ENCODE results near the gene PSMA5.
"Not testable (repeated sequence)": the region's sequence is repeated elsewhere in the genome, so short reads cannot be mapped to it uniquely, and the experiment has no call there.

The PSMA5 gene

GRCh38 chr1:109457819-109458218 is 31.6 kb upstream of the PSMA5 start:
- no peaks in the 10 kb centered on the region for H3K9me3 ChIP-seq (ENCODE audit: control insufficient read depth, low read length)
- no peak overlapping the region for H3K4me3 ChIP-seq (ENCODE audit: low read length)
- no peaks in the 10 kb centered on the region for H3K4me1 ChIP-seq (ENCODE audit: control insufficient read depth, insufficient read depth, low read length)
- H3K9ac ChIP-seq (ENCODE audit: low read length), result no peak overlapping the region
- peaks cover 1% of the 10 kb centered on the region for H3K27me3 ChIP-seq (ENCODE audit: control insufficient read depth, insufficient read depth, low read length)
- no peaks in the 10 kb centered on the region for H3K36me3 ChIP-seq (ENCODE audit: control insufficient read depth, insufficient read depth, low read length)

GRCh38 chr1:109454497-109455133 is 28.4 kb upstream of the PSMA5 start:
- no peak overlapping the region for H3K4me3 ChIP-seq (ENCODE audit: low read length)
- H3K9ac ChIP-seq (ENCODE audit: low read length), result no peak overlapping the region
- H3K9me3 ChIP-seq (ENCODE audit: control insufficient read depth, low read length), result no peaks in the 10 kb centered on the region

GRCh38 chr1:109447524-109447923 is 21.3 kb upstream of the PSMA5 start:
- H3K36me3 ChIP-seq (ENCODE audit: control insufficient read depth, insufficient read depth, low read length), result no peaks in the 10 kb centered on the region
- peaks cover 11% of the 10 kb centered on the region for H3K27me3 ChIP-seq (ENCODE audit: control insufficient read depth, insufficient read depth, low read length)
- H3K4me1 ChIP-seq (ENCODE audit: control insufficient read depth, insufficient read depth, low read length), result no peaks in the 10 kb centered on the region
- H3K9me3 ChIP-seq (ENCODE audit: control insufficient read depth, low read length), result no peaks in the 10 kb centered on the region
- no peak overlapping the region for H3K4me3 ChIP-seq (ENCODE audit: low read length)
- no peak overlapping the region for H3K9ac ChIP-seq (ENCODE audit: low read length)

More at GRCh38 chr1:109454497-109455133, 28.4 kb upstream of the PSMA5 start:
- no peaks in the 10 kb centered on the region for H3K4me1 ChIP-seq (ENCODE audit: control insufficient read depth, insufficient read depth, low read length)
- no peaks in the 10 kb centered on the region for H3K36me3 ChIP-seq (ENCODE audit: control insufficient read depth, insufficient read depth, low read length)
- peaks cover 4% of the 10 kb centered on the region for H3K27me3 ChIP-seq (ENCODE audit: control insufficient read depth, insufficient read depth, low read length)

- H3K27me3 ChIP-seq (ENCODE audit: control insufficient read depth, insufficient read depth, low read length); H3K36me3 ChIP-seq (ENCODE audit: control insufficient read depth, insufficient read depth, low read length); H3K4me1 ChIP-seq (ENCODE audit: control insufficient read depth, insufficient read depth, low read length); H3K4me3 ChIP-seq (ENCODE audit: low read length); H3K9ac ChIP-seq (ENCODE audit: low read length); H3K9me3 ChIP-seq (ENCODE audit: control insufficient read depth, low read length): not testable (repeated sequence)
These were observed 19.9 kb upstream of the PSMA5 start for GRCh38 chr1:109445949-109446695.

- Histone ChIP-seq H3K4me1 (ENCODE audit: control insufficient read depth, insufficient read depth, low read length) (no peaks in the 10 kb centered on the region), H3K27me3 (ENCODE audit: control insufficient read depth, insufficient read depth, low read length) (peaks cover 7% of the 10 kb centered on the region), H3K9ac (ENCODE audit: low read length) (no peak overlapping the region), H3K36me3 (ENCODE audit: control insufficient read depth, insufficient read depth, low read length) (no peaks in the 10 kb centered on the region), H3K4me3 (ENCODE audit: low read length) (no peak overlapping the region), H3K9me3 (ENCODE audit: control insufficient read depth, low read length) (no peaks in the 10 kb centered on the region)
These were observed 18.1 kb upstream of the PSMA5 start for GRCh38 chr1:109444346-109444745.

- Histone ChIP-seq H3K9me3 (ENCODE audit: control insufficient read depth, low read length) (no peaks in the 10 kb centered on the region), H3K9ac (ENCODE audit: low read length) (no peak overlapping the region), H3K27me3 (ENCODE audit: control insufficient read depth, insufficient read depth, low read length) (peaks cover 7% of the 10 kb centered on the region)
These were observed 17.2 kb upstream of the PSMA5 start for GRCh38 chr1:109443476-109443875.

GRCh38 chr1:109441069-109441468 is 14.8 kb upstream of the PSMA5 start:
- Histone ChIP-seq H3K9ac (ENCODE audit: low read length) (no peak overlapping the region), H3K27me3 (ENCODE audit: control insufficient read depth, insufficient read depth, low read length) (peaks cover 7% of the 10 kb centered on the region), H3K4me1 (ENCODE audit: control insufficient read depth, insufficient read depth, low read length) (no peaks in the 10 kb centered on the region), H3K36me3 (ENCODE audit: control insufficient read depth, insufficient read depth, low read length) (no peaks in the 10 kb centered on the region), H3K9me3 (ENCODE audit: control insufficient read depth, low read length) (no peaks in the 10 kb centered on the region), H3K4me3 (ENCODE audit: low read length) (no peak overlapping the region)

More at GRCh38 chr1:109443476-109443875, 17.2 kb upstream of the PSMA5 start:
- Histone ChIP-seq H3K4me3 (ENCODE audit: low read length) (no peak overlapping the region), H3K36me3 (ENCODE audit: control insufficient read depth, insufficient read depth, low read length) (no peaks in the 10 kb centered on the region), H3K4me1 (ENCODE audit: control insufficient read depth, insufficient read depth, low read length) (no peaks in the 10 kb centered on the region)

- Histone ChIP-seq H3K4me3 (ENCODE audit: low read length) (no peak overlapping the region), H3K36me3 (ENCODE audit: control insufficient read depth, insufficient read depth, low read length) (no peaks in the 10 kb centered on the region), H3K9me3 (ENCODE audit: control insufficient read depth, low read length) (no peaks in the 10 kb centered on the region), H3K9ac (ENCODE audit: low read length) (no peak overlapping the region), H3K4me1 (ENCODE audit: control insufficient read depth, insufficient read depth, low read length) (no peaks in the 10 kb centered on the region), H3K27me3 (ENCODE audit: control insufficient read depth, insufficient read depth, low read length) (peaks cover 7% of the 10 kb centered on the region)
These were observed 12.6 kb upstream of the PSMA5 start for GRCh38 chr1:109438798-109439297.

- no peaks in the 10 kb centered on the region for H3K27me3 ChIP-seq (ENCODE audit: control insufficient read depth, insufficient read depth, low read length)
- H3K9ac ChIP-seq (ENCODE audit: low read length), result no peak overlapping the region
- no peaks in the 10 kb centered on the region for H3K9me3 ChIP-seq (ENCODE audit: control insufficient read depth, low read length)
- H3K36me3 ChIP-seq (ENCODE audit: control insufficient read depth, insufficient read depth, low read length), result no peaks in the 10 kb centered on the region
- no peak overlapping the region for H3K4me3 ChIP-seq (ENCODE audit: low read length)
- H3K4me1 ChIP-seq (ENCODE audit: control insufficient read depth, insufficient read depth, low read length), result no peaks in the 10 kb centered on the region
These were observed 8.2 kb upstream of the PSMA5 start for GRCh38 chr1:109434484-109434883.

- Histone ChIP-seq H3K4me3 (ENCODE audit: low read length) (no peak overlapping the region), H3K9ac (ENCODE audit: low read length) (no peak overlapping the region), H3K4me1 (ENCODE audit: control insufficient read depth, insufficient read depth, low read length) (no peaks in the 10 kb centered on the region), H3K36me3 (ENCODE audit: control insufficient read depth, insufficient read depth, low read length) (no peaks in the 10 kb centered on the region), H3K27me3 (ENCODE audit: control insufficient read depth, insufficient read depth, low read length) (no peaks in the 10 kb centered on the region), H3K9me3 (ENCODE audit: control insufficient read depth, low read length) (no peaks in the 10 kb centered on the region)
These were observed 7.1 kb upstream of the PSMA5 start for GRCh38 chr1:109433322-109433721.

- Histone ChIP-seq H3K36me3 (ENCODE audit: control insufficient read depth, insufficient read depth, low read length) (no peaks in the 10 kb centered on the region), H3K9ac (ENCODE audit: low read length) (no peak overlapping the region), H3K9me3 (ENCODE audit: control insufficient read depth, low read length) (no peaks in the 10 kb centered on the region), H3K4me3 (ENCODE audit: low read length) (no peak overlapping the region), H3K4me1 (ENCODE audit: control insufficient read depth, insufficient read depth, low read length) (no peaks in the 10 kb centered on the region), H3K27me3 (ENCODE audit: control insufficient read depth, insufficient read depth, low read length) (no peaks in the 10 kb centered on the region)
These were observed 6.1 kb upstream of the PSMA5 start for GRCh38 chr1:109432336-109432735.

- peaks cover 9% of the 10 kb centered on the region for H3K4me1 ChIP-seq (ENCODE audit: control insufficient read depth, insufficient read depth, low read length)
- peak overlapping the region; percentile 77 for H3K9ac ChIP-seq (ENCODE audit: low read length)
- peak overlapping the region; percentile 89 for H3K4me3 ChIP-seq (ENCODE audit: low read length)
- H3K36me3 ChIP-seq (ENCODE audit: control insufficient read depth, insufficient read depth, low read length), result no peaks in the 10 kb centered on the region
- no peaks in the 10 kb centered on the region for H3K27me3 ChIP-seq (ENCODE audit: control insufficient read depth, insufficient read depth, low read length)
- no peaks in the 10 kb centered on the region for H3K9me3 ChIP-seq (ENCODE audit: control insufficient read depth, low read length)
These were observed 871 bp upstream of the PSMA5 start for GRCh38 chr1:109427171-109427467.

Data from mucosa of stomach (tissue), 1 donor.